Measurements from ENCODE around the gene IGSF21.

IGSF21 gene

DNA sequence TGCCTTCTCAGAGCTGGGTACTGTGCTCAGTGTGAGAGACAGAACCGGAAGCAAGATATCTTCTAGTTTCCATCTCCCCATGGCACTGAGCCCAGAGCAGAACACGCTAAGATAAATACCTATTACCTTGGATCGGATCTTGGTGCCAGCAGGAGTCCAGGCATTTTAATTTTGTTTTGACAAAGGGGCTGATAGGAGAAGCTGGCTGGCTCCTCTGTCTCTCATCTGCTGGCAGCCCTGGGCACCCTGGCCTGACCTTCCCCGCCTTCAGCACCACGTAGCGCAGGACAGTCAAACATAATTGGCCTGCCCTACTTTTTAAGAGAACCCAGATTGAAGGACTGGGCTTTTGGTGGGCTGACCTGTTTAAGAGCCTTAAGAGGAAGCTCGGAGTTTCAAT is 212.5 kb downstream of the IGSF21 start:
- TF ChIP-seq, protein P1, sequence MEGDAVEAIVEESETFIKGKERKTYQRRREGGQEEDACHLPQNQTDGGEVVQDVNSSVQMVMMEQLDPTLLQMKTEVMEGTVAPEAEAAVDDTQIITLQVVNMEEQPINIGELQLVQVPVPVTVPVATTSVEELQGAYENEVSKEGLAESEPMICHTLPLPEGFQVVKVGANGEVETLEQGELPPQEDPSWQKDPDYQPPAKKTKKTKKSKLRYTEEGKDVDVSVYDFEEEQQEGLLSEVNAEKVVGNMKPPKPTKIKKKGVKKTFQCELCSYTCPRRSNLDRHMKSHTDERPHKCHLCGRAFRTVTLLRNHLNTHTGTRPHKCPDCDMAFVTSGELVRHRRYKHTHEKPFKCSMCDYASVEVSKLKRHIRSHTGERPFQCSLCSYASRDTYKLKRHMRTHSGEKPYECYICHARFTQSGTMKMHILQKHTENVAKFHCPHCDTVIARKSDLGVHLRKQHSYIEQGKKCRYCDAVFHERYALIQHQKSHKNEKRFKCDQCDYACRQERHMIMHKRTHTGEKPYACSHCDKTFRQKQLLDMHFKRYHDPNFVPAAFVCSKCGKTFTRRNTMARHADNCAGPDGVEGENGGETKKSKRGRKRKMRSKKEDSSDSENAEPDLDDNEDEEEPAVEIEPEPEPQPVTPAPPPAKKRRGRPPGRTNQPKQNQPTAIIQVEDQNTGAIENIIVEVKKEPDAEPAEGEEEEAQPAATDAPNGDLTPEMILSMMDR (IDR thresholded peaks at IDR 0.05; ENCODE audit: low read depth, low read length, missing control alignments): no peak
- no peak overlapping the region for H3K4me3 ChIP-seq (replicated peaks; ENCODE audit: low read depth, low read length)
- DNase-seq (ENCODE audit: extremely low read depth, low read depth): no peak

DNA sequence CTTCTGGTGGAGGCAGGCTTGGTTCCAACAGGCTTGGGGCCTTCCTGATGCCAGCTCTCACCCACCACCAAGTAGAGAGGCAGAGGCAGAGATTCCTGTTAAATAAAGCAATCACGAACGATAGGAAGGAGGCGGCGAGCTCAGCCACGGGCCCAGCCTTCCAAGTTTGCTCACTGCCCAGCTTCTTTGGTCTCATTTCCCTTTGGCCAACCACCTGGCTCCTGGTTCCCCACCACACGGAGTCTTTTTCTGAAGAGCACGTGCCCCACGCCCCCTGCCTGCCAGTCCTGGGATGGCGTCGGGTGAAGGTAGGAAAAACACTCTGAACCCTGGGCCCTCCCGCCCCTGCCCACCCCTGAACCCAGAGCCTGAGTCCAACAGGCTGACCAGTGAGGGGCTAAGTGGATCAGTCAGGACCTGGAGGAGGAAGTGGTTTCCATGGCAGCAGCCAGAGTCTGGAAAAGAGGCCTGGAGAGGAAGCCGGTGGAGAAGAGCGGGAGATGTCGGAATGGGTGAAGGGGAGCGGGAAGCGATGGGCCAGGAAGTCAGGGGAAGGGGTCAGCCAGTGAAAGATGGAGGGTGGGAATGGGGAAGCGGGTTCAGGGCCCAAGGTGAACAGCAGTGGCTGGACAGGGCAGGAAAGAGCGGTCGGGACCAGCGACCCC is 214.9 kb downstream of the IGSF21 start:
- TF ChIP-seq, protein P1 (IDR thresholded peaks at IDR 0.05; ENCODE audit: low read depth, low read length, missing control alignments): no peak
- DNase-seq (ENCODE audit: extremely low read depth, low read depth): no peak
- H3K4me3 ChIP-seq (replicated peaks; ENCODE audit: low read depth, low read length): no peak overlapping the region

DNA sequence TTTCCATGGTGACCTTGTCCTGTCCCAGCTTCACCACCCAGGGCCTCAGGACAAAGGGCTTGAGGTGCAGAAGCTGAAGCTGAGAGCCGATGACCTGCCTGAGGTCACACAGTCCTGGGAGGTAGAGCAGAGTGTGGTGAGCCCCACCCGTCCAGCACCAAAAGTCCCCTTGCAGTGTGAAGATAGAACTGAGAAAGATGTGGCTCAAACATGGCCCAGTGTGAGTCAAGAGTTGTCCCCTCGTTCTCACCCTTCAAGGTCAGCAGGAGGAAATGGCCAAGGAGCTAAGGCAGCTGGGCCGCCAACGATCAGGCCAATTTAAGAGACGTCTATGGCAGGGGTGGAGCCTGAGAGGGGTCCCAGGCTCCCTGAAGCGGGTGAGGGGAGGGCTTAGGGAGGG is 215.7 kb downstream of the IGSF21 start:
- no peak for DNase-seq (ENCODE audit: extremely low read depth, low read depth)
- no peak overlapping the region for H3K4me3 ChIP-seq (replicated peaks; ENCODE audit: low read depth, low read length)
- TF ChIP-seq, protein P1 (IDR thresholded peaks at IDR 0.05; ENCODE audit: low read depth, low read length, missing control alignments): no peak

DNA sequence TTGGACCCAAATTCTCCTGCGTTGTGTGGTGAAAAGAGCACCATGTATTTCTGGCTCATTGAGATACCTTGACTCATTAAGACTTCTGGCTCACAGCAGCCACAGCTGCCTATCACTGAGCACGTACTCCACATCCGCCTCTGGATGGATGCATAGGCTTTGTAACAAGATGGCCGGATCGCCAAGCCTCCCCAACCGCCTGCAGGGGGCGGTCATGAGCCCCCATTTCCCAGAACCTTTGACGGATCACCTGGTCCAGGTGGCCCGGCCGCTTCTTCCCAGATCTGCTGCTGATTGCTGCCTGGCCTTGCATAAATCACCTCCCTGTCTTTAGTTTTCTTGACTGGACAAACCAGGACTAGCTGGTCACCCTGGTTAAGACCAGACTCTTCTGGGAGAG is 216.6 kb downstream of the IGSF21 start:
- TF ChIP-seq, protein P1 (IDR thresholded peaks at IDR 0.05; ENCODE audit: low read depth, low read length, missing control alignments): peak; percentile 5
- no peak overlapping the region for H3K4me3 ChIP-seq (replicated peaks; ENCODE audit: low read depth, low read length)
- DNase-seq (ENCODE audit: extremely low read depth, low read depth): no peak

DNA sequence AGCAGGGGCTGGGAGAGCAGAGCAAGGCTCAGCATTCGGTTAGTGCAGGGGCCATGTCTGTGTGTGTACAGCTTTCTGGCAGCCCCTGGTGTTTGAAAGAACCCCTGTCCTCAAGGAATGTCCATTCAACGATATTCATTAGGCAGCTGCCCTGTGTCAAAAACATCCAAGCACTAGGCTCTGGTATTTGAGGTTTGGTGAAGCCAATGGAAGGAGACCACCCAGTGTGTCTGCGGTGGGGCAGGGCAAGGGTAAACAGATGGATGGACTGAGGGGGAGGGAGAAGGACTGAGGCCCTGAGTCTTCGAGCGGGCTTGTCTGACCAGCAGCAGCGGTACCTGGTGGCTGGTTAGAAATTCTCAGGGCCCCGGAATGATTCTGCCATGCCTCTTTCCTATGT is 217.5 kb downstream of the IGSF21 start:
- no peak for DNase-seq (ENCODE audit: extremely low read depth, low read depth)

DNA sequence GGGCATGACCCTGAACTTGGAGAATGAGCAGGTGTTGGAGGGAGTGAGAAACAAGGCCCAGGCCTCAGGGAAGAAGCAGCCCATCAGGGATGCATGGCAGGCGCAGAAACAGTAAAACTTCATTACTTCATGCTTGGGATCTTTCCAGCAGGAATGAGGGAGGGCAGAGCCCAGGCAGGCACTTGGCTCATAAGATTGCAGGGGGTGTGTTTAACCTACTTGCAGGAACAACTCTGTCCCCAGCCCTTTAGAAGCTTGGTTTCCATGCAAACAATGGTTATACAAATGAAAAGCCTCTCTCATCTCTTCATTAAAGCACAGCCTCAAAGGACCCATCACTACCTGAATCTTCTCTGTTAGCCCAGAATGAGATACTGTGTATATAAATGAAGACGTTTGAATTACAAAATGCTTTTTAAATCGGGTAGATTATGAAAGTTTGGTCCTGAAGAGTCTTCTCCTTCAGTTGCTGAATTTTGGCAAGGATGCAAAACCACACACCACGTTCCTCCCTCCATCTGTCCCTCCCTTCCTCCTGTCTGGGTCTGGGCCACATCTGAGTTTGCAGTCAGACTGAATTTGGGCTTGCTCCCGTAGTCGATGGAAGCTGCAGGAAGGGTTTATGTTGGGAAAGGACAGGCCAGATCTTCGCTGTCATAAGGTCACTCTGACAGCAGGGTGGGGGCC is 218.8 kb downstream of the IGSF21 start:
- H3K4me3 ChIP-seq (replicated peaks; ENCODE audit: low read depth, low read length): no peak overlapping the region
- DNase-seq (ENCODE audit: extremely low read depth, low read depth): no peak
- TF ChIP-seq, protein P1 (IDR thresholded peaks at IDR 0.05; ENCODE audit: low read depth, low read length, missing control alignments): no peak

More for the DNA sequence above, 217.5 kb downstream of the IGSF21 start:
- no peak overlapping the region for H3K4me3 ChIP-seq (replicated peaks; ENCODE audit: low read depth, low read length)
- TF ChIP-seq, protein P1 (IDR thresholded peaks at IDR 0.05; ENCODE audit: low read depth, low read length, missing control alignments): no peak

All from HFF-Myc (cell line).